H1 (cell line): Measurements from ENCODE around the gene PRR5L. TPM values are rescaled to one million over a fixed set of nuclear protein-coding genes. Genes with fewer than 3 reads are reported as not detected.

Source experiments
- CBX8 ChIP-seq: fragments of 300-800, 300-1000 bp; sonication (generic); IDR thresholded peaks from 2 replicates; pipeline ENCODE4 v1.7.1; 2016; ENCODE audit warnings: low read depth, low read length, borderline replicate concordance
- CEBPB ChIP-seq: IDR thresholded peaks from 2 replicates; pipeline ENCODE4 v1.6.1; 2012; ENCODE audit warnings: low read depth, low read length
- NRF1 ChIP-seq: IDR thresholded peaks from 2 replicates; pipeline ENCODE4 v1.6.1; 2011; ENCODE audit warnings: mild to moderate bottlenecking, low read depth, low read length, improper control_type of control experiment
- RBBP5 ChIP-seq: IDR thresholded peaks from 2 replicates; pipeline ENCODE4 v1.7.1; 2012; ENCODE audit warnings: low read depth, mild to moderate bottlenecking, inconsistent platforms, low read length, moderate library complexity, borderline replicate concordance
- RNF2 ChIP-seq: fragments of 200-900, 300-1000 bp; sonication (generic); IDR thresholded peaks from 2 replicates; pipeline ENCODE4 v1.7.1; 2016; ENCODE audit warnings: borderline replicate concordance, low read depth, mild to moderate bottlenecking, antibody characterized with exemption, low read length; ENCODE audit not compliant: poor library complexity, severe bottlenecking; ENCODE audit errors: missing control alignments
- polyA plus RNA-seq, 7 experiments: library from polyadenylated mRNA; depleted of rRNA in 3 of 7; stranded (reverse) in 5 of 7; unstranded in 2 of 7; fragments of >200 nt in 5 of 7; fragments of 200-250 nt in 2 of 7; gene quantifications; 1 replicate in 5 of 7; 2 replicates in 1 of 7; 4 replicates in 1 of 7; pipeline versions ENCODE4 v1.2.1 to v1.2.3, GENCODE V29; 2011 to 2013; ENCODE audit warnings: missing spikeins in 2 of 7, mixed read lengths in 2 of 7
- total RNA-seq: library from RNA; stranded (reverse); fragmentation: NEBNext Ultra II Directional; extraction: Animal tissue kit (Norgen Biotek cat#: 25700); gene quantifications from 2 replicates; pipeline ENCODE4 v1.2.1, GENCODE V29; 2021
- TF ChIP-seq, protein P1 (sequence below): fragments of 300-600 bp; sonication (generic); IDR thresholded peaks from 2 replicates; pipeline ENCODE4 v1.7.1; 2012; ENCODE audit warnings: low read length, moderate library complexity, mild to moderate bottlenecking, inconsistent platforms; ENCODE audit not compliant: insufficient replicate concordance

The PRR5L gene
- total and polyA plus RNA-seq, 2 of the 8 experiments (the other 6 are each of a cell fraction or from before 2014, with no cell fraction given), result 6.6 to 10.1 TPM

- TF ChIP-seq, protein P1, sequence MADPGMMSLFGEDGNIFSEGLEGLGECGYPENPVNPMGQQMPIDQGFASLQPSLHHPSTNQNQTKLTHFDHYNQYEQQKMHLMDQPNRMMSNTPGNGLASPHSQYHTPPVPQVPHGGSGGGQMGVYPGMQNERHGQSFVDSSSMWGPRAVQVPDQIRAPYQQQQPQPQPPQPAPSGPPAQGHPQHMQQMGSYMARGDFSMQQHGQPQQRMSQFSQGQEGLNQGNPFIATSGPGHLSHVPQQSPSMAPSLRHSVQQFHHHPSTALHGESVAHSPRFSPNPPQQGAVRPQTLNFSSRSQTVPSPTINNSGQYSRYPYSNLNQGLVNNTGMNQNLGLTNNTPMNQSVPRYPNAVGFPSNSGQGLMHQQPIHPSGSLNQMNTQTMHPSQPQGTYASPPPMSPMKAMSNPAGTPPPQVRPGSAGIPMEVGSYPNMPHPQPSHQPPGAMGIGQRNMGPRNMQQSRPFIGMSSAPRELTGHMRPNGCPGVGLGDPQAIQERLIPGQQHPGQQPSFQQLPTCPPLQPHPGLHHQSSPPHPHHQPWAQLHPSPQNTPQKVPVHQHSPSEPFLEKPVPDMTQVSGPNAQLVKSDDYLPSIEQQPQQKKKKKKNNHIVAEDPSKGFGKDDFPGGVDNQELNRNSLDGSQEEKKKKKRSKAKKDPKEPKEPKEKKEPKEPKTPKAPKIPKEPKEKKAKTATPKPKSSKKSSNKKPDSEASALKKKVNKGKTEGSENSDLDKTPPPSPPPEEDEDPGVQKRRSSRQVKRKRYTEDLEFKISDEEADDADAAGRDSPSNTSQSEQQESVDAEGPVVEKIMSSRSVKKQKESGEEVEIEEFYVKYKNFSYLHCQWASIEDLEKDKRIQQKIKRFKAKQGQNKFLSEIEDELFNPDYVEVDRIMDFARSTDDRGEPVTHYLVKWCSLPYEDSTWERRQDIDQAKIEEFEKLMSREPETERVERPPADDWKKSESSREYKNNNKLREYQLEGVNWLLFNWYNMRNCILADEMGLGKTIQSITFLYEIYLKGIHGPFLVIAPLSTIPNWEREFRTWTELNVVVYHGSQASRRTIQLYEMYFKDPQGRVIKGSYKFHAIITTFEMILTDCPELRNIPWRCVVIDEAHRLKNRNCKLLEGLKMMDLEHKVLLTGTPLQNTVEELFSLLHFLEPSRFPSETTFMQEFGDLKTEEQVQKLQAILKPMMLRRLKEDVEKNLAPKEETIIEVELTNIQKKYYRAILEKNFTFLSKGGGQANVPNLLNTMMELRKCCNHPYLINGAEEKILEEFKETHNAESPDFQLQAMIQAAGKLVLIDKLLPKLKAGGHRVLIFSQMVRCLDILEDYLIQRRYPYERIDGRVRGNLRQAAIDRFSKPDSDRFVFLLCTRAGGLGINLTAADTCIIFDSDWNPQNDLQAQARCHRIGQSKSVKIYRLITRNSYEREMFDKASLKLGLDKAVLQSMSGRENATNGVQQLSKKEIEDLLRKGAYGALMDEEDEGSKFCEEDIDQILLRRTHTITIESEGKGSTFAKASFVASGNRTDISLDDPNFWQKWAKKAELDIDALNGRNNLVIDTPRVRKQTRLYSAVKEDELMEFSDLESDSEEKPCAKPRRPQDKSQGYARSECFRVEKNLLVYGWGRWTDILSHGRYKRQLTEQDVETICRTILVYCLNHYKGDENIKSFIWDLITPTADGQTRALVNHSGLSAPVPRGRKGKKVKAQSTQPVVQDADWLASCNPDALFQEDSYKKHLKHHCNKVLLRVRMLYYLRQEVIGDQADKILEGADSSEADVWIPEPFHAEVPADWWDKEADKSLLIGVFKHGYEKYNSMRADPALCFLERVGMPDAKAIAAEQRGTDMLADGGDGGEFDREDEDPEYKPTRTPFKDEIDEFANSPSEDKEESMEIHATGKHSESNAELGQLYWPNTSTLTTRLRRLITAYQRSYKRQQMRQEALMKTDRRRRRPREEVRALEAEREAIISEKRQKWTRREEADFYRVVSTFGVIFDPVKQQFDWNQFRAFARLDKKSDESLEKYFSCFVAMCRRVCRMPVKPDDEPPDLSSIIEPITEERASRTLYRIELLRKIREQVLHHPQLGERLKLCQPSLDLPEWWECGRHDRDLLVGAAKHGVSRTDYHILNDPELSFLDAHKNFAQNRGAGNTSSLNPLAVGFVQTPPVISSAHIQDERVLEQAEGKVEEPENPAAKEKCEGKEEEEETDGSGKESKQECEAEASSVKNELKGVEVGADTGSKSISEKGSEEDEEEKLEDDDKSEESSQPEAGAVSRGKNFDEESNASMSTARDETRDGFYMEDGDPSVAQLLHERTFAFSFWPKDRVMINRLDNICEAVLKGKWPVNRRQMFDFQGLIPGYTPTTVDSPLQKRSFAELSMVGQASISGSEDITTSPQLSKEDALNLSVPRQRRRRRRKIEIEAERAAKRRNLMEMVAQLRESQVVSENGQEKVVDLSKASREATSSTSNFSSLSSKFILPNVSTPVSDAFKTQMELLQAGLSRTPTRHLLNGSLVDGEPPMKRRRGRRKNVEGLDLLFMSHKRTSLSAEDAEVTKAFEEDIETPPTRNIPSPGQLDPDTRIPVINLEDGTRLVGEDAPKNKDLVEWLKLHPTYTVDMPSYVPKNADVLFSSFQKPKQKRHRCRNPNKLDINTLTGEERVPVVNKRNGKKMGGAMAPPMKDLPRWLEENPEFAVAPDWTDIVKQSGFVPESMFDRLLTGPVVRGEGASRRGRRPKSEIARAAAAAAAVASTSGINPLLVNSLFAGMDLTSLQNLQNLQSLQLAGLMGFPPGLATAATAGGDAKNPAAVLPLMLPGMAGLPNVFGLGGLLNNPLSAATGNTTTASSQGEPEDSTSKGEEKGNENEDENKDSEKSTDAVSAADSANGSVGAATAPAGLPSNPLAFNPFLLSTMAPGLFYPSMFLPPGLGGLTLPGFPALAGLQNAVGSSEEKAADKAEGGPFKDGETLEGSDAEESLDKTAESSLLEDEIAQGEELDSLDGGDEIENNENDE, result no peak
- no peak for TF ChIP-seq NRF1
- TF ChIP-seq RBBP5, result no peak
- TF ChIP-seq CEBPB, result no peak
- no peak for TF ChIP-seq CBX8
- TF ChIP-seq RNF2, result no peak
Measured at GRCh38 chr11:36427876-36428275, 131.8 kb downstream of the PRR5L start (continued).
